ENCODE measurements around the gene ZNF785.
"Not testable (repeated sequence)": the region's sequence is repeated elsewhere in the genome, so short reads cannot be mapped to it uniquely, and the experiment has no call there.

Gene ZNF785

DNA sequence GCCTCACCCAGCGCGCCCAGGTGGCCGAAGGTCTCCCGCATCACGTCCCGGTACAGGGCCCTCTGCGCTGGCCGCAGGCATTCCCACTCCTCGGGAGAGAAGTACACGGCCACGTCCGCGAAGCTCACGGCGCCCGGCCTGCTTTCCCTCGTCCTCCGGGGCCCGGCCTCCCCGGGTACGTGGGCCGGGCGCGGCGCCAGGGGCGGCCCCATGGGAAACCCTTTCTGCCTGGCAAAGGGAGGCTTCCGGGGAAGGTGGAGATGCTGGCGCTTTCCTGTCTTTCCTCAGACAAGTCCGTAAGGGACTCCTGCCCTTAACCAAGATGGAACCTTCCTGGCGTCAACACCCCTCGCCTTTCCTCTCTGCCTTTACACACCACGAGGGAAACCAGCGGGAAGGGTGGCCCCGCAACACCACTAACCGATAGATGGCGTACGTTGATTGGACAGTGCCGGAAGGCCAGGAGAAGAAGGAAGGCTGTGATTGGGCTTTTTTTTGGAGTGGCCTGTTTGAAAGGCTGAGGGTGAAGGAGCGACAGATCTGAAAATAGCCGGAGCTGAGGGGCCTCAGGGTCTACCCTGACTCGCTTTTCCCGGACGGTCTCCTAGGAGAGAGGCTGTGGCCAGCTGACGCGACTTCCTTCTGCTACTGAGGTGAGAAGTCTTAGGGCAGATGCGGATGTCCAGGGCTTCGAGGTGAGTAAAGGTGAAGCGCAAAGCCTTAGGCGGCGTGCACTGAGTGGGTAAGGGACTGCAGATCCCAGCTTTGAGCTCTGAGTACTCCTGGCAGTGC lies at the start of gene ZNF785:
Gene ZNF785, minus strand, starts transcription at position 298 of the 792 bp plus-strand sequence. Its CDS starts 86 bp downstream, at position 212.
- DNase-seq: no peak

DNA sequence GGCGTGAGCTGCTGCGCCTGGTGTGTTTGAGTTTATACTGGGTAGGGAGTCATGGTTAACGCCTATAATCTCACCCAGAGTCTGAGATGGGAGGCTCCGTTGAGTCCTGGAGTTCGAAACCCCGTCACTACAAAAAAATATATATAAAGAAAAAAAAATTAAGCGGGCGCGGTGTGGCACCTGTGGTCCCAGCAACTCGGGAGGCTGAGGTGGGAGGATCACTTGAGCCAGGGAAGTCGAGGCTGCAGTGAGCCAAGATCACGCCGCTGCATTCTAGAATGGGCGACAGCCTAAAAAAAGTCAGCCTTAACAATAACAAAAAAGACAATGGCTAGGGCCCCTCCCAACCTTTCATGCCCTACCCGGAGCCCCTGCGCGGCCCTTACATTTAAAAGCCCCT lies 48.0 kb upstream of the ZNF785 start:
- DNase-seq: no peak

DNA sequence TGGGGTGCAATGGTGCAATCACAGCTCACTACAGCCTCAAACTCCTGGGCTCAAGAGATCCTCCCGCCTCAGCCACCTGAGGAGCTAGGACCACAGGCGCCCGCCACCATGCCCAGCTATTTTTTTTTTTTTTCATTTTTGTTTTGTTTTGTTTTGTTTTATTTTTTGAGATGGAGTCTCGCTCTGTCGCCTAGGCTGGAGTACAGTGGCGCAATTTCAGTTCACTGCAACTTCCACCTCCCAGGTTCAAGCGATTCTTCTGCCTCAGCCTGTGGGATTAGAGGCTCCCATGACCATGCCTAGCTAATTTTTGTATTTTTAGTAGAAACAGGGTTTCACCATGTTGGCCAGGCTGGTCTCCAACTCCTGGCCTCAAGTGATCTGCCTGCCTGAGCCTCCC lies 47.0 kb upstream of the ZNF785 start:
- DNase-seq: not testable (repeated sequence)

DNA sequence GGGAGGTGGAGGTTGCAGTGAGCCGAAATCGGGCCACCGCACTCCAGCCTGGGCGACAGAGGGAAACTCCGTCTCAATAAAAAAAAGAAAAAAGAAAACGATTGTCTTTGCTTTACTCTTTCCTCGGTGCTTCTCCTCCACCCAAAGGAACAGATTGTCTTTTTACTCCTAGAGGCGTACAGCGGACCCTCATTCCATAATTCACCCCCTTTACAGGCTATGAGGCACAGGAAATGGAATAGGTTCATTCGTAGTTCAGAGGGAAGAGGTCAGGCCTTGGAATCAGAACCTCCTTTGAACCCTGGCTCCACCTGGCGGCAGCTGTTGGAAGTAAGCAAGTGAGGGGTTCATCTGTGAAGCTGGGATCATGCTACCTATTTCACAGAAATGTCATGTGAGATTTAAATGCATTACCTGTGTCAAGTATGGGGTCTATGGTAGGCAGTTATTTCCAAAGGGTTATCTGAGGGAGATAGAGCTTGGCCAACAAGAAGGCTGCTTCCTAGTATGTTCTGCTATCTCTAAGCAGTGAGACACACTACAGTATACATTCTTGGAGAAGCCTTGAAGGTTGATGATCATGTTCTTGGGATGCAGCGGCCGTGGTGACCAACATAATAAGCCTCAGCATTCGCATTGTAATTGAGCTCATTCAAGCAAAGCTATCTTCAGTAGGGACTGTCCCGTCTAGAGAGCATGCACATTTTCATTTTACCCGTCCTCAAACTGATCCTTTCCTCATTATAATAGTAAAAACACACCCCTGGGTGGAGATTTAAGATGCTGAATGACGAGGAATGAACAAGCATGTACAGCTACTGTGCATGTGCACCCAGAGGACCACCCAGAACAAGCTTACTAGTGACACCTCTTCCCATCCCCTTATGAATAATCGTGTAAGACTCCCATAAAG lies 43.4 kb upstream of the ZNF785 start:
- peak; percentile 45 for DNase-seq

DNA sequence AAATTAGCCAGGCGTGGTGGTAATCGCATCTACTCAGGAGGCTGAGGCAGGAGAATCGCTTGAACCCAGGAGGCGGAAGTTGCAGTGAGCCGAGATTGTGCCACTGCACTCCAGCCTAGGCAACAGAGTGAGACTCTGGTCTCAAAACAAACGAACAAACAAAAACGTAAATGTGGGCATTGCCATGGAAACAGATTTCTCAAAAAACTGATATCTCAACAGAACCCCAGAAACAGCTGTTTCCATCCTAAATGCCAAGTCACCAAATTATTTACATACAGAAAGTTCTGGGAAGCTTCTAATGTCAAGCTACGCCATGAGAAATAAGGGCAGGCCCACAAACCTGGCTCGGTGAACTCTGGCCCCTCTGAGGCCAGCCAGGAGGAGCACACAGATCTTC lies 40.7 kb upstream of the ZNF785 start:
- DNase-seq: no peak

DNA sequence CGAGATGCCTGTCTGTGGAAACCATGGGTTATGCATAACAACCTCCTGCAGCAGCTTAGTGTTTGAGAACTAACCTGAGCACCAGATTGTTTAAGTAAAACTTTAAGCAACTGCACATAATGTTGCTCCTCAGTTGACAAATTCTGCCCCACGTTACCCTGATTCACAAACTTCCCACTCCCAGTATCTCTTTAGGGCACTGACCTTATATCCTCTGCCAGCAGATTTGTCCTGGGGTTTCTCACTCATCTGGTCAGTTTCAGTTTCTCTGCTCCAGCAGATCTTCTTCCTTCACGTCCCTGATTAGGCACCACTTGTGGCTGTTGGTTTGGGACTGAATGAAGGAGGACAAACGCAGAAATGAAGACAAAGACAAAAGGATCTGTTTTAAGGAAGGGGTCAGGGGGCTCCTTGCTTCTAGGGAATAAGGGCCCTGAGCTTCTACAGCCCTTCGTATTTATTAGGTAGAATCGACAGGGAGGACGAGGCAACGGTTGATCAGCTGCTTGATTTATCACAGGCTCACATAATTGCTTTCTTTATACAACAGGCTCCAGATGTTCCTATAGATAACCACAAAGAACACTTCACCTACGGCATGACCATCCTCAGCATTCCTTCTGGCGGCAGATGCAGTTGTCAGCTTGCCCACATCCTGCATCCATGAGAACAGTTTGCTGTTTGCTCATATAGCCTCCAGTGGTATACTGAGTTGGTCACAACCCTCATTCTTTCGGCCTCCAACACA lies 38.2 kb upstream of the ZNF785 start:
- no peak for DNase-seq

DNA sequence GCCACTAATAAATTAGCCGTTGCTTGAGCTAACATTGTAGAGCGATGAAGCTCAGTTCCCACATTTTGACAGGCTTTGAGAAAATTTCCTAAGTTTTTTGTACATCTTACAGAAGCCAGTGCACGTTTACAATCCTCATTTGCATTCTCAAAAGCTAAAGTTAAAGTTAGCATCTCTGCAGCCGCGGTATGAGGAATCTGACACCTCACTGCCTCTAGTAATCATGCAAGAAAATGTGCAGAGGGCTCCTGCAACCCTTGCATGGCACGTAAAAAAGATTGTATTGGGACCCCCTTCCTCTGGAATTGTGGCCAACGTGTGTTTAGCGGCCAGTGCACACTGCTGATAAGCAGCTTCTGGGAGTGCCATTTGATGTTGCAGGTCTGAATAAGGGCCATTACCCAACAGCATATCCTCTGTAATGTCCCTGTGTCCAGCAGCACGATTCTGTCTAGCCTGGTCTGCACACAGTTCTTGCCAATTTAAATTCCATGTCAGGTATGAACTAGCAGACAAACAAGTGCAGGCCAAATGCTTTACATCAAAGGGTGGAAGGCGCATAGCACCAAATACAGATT lies 37.0 kb upstream of the ZNF785 start:
- no peak for DNase-seq

DNA sequence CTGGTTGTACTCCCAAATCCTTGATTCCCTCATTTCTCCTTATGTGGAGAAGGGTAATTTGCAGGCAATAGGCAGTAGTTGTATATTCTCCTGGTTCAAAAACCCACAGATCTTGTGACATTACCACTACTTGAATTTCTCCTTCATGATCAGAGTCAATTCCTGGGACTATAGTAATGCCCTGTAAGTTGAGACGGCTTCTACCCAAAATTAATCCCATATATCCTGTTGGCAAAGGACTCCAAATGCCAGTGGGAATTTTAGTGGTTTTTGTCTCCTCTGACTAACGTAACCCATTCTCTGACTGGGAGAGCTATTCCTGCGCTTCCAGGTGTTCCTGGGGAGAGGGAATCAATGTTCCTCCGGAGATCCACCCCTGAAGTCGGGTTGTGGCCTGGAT lies 36.3 kb upstream of the ZNF785 start:
- no peak for DNase-seq

DNA sequence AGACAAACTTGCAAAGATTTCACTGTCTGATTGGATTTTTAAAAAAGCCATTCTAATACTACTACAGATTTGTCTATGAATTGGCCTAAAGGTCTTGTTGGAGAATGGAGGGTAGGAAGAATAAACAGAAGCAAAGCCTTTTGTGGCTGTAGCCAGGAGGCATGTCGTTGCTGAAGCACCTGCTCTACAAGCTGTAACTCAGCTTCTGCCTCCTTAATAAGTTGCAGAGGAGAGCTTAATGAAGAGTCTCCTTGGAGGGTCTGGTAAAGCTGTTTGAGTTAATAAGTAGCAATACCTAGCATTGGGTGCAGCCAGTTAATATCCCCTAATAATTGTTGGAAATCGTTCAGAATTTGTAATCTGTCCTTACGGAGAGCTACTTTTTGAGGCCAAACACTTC lies 34.7 kb upstream of the ZNF785 start:
- no peak for DNase-seq

DNA sequence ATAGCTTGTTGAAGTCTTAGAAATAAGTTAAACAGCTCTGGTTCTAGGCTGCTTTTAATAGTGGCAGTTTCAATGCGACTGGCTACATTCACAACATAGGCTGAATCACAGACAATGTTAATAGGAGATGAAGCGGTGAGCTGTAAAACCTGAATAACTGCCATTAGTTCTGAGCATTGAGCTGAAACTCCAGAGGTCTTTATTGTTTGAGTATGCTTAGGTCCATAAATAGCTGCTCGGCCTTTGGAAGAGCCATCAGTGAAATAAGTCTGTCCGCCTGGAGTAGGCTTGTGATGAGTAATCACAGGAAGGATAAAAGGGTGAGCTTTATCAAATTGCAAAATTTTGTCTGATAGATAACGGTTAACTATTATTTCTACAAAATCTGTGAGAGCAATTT lies 34.1 kb upstream of the ZNF785 start:
- DNase-seq: no peak

DNA sequence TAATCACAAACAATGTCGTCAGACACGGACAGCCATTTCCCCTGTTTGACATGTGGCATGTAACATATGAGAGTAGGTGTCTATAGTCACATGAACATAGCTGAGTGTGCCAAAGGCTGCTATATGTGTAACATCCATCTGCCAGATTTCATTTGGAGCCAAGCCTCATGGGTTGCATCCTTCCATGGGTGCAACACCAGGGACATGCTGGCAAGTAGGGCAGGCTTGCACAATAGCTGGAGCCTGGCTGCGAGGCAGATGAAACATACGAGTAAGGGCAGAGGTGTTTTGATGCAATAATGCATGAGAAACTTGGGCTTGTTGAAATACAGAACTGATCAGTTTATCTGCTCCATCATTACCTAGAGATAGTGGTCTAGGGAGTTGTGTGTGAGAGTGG lies 33.7 kb upstream of the ZNF785 start:
- DNase-seq: no peak

DNA sequence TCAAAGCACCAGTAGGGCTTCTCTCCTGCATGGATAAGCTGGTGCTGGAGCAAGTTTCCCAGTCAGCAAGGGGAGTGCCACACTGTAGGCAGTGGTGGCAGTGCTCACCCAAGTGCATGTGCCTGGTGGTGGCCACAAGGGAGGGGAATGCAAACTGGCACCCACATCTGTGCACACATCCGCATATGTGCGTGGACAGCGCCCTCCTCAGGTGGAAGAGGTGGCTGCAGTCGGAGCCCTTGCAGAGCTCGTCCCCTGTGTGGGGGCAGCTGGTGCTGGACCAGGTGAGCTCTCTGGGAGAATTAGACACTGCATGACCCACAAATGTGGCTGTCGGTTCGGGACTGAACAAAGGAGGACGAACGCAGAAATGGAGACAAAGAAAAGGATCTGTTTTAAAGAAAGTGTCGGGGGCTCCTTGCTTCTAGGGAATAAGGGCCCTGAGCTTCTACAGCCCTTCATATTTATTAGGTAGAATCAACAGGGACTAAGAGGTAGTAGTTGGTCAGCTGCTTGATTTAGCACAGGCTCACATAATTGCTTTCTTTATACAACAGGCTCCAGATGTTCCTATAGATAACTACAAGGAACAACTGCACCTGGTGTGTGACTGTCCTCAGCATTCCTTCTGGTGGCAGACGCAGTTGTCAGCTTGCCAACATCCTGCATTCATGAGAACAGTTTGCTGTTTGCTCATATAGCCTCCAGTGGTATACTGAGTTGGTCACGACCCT lies 30.0 kb upstream of the ZNF785 start:
- no peak for DNase-seq

DNA sequence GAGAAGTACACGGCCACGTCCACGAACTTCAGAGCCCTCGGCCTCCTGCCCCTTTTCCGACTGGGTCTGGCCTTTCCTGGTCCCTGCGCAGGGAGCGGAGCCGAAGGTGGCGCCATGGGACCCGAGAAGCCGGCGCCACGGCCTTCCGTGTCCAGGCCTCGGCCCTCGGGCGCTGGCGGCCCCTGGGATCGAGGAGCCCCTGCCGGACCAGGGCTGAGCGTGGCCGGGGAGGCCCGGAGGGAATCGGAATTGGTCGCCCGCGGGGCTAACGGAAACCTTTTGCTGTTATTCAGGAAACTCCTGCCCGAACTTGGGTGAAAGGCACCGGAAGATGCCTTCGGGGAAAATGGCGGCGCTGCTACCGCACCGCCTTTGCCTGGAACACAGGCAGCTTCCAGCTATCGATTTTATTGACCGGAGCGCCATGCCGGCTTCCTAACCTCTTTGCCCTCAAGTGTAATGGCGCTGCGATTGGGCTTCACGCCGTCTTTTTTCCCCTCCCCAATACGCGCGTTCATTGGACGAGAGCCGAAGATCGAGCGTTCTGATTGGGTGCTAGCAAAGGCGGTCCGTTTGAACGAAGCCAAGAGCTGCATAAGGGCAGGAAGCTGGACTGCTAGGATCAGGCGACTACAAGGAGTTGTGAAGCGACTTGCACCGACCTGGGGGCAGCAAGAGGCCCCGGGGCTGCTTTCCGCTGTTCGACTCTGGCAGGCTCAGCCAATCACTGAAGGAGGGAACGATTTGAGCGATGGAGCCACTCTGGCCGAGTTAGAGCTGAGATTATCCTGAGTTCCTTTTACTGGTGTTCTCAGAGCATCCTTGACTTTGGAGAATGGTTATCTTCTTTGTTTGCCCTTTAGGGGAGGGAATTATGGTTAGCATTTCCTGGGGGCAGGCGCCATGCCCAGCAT lies 24.7 kb upstream of the ZNF785 start, which contains the start of gene ZNF689:
Gene ZNF689, minus strand, starts transcription at position 464 of the 914 bp plus-strand sequence. Its CDS starts 348 bp downstream, at position 116.
- peak; percentile 96 for DNase-seq

DNA sequence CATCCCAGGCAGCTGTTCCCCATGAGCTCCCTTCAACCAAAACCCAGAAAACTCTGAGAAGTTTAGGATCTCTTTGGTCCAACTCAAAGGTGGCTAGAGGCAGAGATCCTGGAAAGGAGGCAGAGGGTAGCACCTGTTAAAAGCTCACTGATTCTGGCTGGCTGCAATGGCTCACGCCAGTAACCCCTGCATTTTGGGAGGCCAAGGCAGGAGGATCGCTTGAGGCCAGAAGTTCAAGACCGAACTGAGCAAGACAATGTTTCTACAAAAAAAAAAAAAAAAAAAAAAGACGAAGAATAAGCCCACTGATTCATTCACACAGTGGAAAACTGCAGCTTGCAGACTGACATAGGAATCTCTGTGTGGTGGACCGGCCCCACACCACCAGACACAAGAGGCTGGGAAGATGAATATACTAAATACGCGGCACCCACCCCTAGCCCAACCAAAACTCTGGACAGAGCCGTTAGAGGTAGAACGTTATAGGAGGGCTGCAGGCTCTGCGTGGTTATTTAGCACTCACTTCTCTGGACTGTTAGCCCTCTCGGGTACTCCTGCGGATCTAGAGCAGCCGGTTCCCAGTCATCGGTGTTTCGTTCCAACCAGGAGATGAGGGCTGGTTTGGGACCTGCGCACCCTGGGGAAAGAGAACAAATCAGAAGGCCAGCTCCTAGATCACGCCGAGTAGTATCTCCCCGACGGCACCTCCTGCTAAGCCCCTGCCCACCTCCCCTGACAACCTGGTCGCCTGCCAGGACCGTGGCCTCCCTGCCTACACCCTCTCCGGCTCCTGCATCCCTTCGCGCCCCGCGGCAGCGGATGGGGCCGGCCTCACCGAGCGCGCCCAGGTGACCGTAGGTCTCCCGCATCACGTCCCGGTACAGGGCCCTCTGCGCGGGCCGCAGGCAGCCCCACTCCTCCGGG lies 23.8 kb upstream of the ZNF785 start:
- DNase-seq: no peak

DNA sequence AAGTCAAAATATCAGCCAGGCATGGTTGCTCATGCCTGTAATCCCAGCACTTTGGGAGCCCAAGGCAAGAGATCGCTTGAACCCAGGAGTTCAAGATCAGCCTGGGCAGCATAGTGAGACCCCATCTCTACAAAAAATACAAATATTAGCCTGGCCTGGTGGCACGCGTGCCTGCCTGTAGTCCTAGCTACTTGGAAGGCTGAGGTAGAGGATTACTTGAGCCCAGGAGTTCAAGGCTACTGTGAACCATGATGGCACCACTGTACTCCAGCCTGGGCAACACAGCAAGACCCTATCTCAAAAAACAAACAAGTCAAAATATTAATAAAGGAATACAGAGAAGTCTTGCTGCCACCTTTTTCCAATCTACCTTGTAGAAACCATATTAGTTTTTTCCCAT lies 20.5 kb upstream of the ZNF785 start:
- no peak for DNase-seq

DNA sequence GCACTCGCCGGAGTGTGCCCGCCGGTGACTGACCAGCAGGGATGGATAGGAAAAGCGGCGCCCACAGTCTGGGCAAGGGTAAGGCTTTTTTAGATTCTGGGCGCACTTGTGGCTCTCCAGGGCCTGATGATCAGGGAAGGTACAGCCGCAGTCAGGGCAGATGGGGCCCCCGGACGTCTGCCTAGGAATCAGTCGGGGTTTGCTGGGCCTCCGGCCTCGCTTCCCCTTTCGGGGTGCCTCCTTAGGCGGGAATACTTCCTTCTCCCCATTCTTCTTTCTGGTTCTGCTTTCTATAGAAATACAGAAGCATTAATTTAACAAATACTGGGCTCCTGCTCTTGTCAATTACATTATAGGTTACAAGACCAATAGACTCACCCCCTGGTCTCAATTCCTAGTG lies 19.7 kb upstream of the ZNF785 start:
- no peak for DNase-seq

DNA sequence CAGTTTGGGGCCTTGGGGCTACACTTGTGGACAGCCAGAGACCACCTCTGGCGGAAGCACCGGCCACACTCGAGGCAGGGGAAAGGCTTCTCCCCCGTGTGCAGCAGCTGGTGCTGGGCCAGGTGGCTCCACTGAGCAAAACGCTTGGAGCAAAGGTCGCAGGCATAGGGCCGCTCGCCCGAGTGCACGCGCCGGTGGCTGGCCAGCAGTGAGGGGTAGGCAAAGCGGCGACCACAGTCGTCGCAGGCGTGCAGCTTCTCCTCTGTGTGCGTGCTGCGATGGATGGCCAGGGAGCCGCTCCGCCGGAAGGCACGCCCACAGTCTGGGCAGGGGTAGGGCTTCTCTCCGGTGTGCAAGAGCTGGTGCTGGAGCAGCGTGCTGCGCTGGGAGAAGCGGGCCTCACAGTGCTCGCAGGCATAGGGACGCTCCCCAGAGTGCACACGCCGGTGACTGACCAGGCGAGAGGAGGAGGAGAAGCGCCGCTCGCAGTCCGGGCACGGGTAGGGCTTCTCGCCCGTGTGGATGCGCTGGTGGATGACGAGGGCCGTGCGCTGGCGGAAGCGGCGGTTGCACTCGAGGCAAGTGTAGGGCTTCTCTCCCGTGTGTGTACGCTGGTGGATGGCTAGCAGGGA lies 18.9 kb upstream of the ZNF785 start:
- no peak for DNase-seq

DNA sequence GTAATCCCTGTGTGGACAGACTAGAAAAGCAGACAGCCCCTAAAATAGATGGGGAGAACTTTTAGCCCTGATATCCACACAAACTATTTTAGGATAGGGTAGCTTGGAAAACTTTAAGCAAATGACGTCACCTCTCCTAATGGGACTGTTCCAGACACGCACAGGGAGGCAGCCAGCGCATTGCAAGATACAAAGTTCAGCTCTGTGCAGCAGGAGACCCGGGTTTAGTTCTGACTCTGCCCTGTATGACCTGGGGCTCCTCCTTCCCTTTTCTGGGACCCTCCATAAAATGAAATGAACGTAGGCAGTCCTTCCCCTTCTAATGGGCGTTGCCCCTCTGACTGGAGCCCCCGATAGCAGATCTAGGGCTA lies 18.4 kb upstream of the ZNF785 start:
- DNase-seq: no peak

DNA sequence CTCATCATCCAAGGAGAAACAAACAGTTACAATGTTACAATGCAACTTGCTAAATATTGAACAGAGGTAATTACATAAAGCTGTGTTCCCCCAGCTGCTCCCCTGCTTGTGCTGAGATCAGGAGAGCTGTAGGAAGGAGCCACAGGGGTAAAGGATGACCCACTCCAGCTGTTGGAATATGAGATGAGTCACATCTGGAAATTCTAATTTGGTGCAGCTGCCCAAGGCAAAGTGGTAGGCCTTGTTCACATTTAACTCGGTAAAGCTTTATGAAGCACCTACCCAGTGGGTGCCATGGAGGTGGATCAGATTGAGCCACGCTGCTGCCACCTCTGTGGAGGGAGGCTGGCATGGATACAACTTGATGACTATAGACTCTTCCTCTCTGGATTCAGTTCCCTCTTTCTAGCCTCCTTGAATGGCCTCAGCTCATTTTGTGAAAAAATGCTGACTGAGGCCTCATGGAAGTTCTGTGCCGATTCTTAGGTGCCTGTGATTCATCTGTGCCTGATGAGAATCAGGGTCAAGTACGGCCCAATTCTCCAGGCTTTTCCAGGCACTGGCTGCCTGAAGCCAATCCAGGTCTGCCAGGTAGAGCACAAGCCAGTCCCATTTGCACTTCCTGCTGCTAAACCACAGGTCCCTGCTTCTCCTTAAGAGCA lies 17.2 kb upstream of the ZNF785 start:
- DNase-seq: no peak
